Measurements from ENCODE around the gene EMD. TPM values are rescaled to one million over a fixed set of nuclear protein-coding genes. Genes with fewer than 3 reads are reported as not detected.

The EMD gene
- total and polyA plus RNA-seq, 4 donors = 14.1 to 88.1 (median 52.0) TPM

DNA sequence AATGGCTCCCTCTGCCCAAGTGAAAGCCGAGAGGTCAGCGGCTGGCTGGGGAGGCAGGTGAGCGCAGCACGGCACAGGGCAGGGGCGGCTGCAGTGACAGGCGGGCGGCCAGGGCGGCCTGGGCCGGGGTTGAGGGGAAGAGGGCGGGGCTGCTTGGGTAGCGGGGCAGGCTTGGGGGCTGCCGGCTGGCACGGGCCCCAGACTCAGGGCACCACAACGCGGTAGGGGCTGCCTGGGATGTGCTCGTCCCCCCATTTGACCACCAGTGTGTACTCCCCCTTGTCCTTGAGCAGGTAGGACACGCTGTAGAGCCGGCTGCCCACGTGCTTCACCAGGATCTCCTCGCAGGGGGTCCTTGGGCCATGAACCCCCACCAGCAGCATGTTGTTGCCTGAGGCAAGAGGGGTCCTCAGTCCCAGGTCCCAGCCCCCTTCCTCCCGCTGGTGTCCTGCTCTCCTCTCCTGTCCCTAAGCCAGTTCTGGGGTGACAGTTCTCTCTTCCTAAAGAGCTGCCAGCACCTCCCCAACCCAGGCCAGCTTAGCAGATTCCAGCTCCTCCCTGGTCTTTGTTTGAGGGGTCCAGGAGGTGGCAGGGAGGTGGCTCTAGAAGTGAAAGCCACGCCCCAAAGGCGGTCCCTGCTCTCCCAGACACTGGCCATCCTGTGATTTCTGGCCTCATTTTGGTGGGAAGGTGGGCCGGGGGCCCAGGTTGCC is 30.3 kb upstream of the EMD start:
- Histone ChIP-seq H3K27me3 (ENCODE audit: control insufficient read depth, insufficient read depth, low read length) (no peaks in the 10 kb centered on the region), H3K4me3 (ENCODE audit: low read depth, low read length) (no peak overlapping the region), H3K36me3 (ENCODE audit: control insufficient read depth, insufficient read depth, low read length) (peaks cover 58% of the 10 kb centered on the region), H3K4me1 (ENCODE audit: control insufficient read depth, insufficient read depth, low read length) (no peaks in the 10 kb centered on the region), H3K27ac (ENCODE audit: low read depth, low read length) (no peak overlapping the region), H3K9me3 (ENCODE audit: control insufficient read depth, insufficient read depth, low read length) (no peaks in the 10 kb centered on the region)
- DNase-seq (ENCODE audit: low read depth in 4 of 6, low spot score in 6 of 6) = no peak
- 84% methylated on average over 22 of the region's 24 CpGs for WGBS (ENCODE audit: insufficient coverage)

DNA sequence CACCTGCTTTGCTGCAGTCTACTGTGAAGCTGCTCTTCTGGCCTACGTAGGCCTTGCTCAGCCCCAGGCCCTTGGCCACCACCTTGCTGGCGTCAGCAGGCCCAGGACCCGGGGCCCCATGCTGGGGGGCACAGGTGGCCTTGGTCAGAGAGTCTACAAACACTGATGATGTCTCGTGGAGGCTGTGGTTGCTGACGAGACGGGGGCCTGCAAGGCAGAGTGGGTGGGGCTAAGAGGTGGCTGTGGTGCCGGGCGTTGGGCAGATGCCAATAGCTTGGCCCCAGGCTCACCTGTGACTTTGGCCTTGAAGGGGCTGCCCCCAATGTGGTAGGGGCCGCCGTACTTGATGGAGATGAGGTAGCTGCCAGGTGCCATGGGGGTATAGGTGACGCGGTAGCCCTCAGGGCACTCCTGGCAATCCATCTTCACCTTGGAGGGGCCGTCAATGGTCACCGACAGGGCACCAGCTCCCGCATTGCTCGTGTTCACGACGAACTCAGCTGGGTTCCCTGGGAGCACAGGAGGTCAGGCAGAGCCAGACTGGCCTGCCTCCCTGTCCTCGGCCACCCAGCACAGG is 29.6 kb upstream of the EMD start:
- no peaks in the 10 kb centered on the region for H3K9me3 ChIP-seq (ENCODE audit: control insufficient read depth, insufficient read depth, low read length)
- 86% methylated on average over 19 of the region's 19 CpGs for WGBS (ENCODE audit: insufficient coverage)
- H3K4me1 ChIP-seq (ENCODE audit: control insufficient read depth, insufficient read depth, low read length) = no peaks in the 10 kb centered on the region
- no peak overlapping the region for H3K4me3 ChIP-seq (ENCODE audit: low read depth, low read length)
- no peaks in the 10 kb centered on the region for H3K27me3 ChIP-seq (ENCODE audit: control insufficient read depth, insufficient read depth, low read length)
- DNase-seq (ENCODE audit: low read depth in 4 of 6, low spot score in 6 of 6) = no peak
- peaks cover 65% of the 10 kb centered on the region for H3K36me3 ChIP-seq (ENCODE audit: control insufficient read depth, insufficient read depth, low read length)
- no peak overlapping the region for H3K27ac ChIP-seq (ENCODE audit: low read depth, low read length)

DNA sequence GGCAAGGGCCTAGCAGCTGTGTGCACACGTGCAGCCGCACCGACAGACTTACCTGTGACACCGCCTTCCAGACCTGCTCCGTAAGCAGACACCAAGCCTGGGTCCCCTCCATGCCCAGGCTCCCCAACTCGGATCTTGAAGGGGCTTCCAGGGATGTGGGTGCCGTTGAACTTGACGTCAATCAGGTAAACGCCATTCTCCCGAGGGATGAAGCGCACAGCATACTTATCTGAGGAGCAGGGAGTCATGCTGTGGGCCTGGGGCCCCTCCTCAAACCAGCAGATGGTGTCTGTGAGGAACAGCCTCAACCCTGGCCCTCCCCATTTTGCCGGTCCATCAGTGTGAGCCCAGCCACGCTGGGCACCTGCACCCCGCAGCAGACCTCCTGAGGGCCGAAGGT is 29.1 kb upstream of the EMD start:
- H3K4me1 ChIP-seq (ENCODE audit: control insufficient read depth, insufficient read depth, low read length) = peaks cover under 1% of the 10 kb centered on the region
- DNase-seq (ENCODE audit: low read depth in 4 of 6, low spot score in 6 of 6) = no peak
- H3K4me3 ChIP-seq (ENCODE audit: low read depth, low read length) = no peak overlapping the region
- no peaks in the 10 kb centered on the region for H3K9me3 ChIP-seq (ENCODE audit: control insufficient read depth, insufficient read depth, low read length)
- no peak overlapping the region for H3K27ac ChIP-seq (ENCODE audit: low read depth, low read length)
- no peaks in the 10 kb centered on the region for H3K27me3 ChIP-seq (ENCODE audit: control insufficient read depth, insufficient read depth, low read length)
- 83% methylated on average over 15 of the region's 15 CpGs for WGBS (ENCODE audit: insufficient coverage)
- peaks cover 70% of the 10 kb centered on the region for H3K36me3 ChIP-seq (ENCODE audit: control insufficient read depth, insufficient read depth, low read length)

DNA sequence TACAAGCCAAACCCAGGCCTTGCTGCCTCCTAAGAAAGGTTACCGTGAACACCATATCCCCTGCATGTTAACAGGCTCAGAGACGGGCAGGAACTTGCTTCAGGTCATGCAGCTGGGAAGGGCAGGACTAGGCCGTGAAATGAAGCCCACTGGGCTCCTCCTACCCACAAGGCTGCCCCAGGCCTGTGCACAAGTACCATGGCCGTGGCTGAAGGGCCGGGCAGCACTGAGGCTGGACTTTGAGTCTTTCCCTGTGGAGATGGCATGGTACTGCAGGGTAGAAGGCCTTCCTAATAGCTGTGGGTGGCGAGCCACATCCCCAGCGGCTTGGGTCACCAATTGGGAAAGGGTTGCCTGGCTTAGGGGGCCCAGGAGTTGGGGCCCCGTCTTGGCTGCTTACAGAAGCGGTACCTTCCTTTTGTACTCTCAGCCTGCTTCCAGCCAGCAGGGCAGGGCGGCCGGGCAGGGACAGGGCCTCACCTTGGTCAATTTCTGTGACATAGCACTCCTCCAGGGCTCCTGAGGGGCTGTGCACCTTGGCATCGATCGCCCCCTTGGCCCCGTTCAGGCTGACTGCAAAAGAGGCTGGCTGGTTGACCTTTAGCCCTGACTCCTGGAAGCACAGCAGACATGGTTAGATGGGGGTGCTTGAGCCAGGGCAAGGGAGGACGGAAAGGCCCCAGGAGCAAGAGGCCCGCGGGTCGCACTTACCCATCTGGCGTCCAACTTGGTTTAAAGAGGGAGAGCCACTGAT is 28.5 kb upstream of the EMD start:
- H3K36me3 ChIP-seq (ENCODE audit: control insufficient read depth, insufficient read depth, low read length) = peaks cover 76% of the 10 kb centered on the region
- no peaks in the 10 kb centered on the region for H3K27me3 ChIP-seq (ENCODE audit: control insufficient read depth, insufficient read depth, low read length)
- peaks cover 4% of the 10 kb centered on the region for H3K4me1 ChIP-seq (ENCODE audit: control insufficient read depth, insufficient read depth, low read length)
- no peak overlapping the region for H3K27ac ChIP-seq (ENCODE audit: low read depth, low read length)
- H3K9me3 ChIP-seq (ENCODE audit: control insufficient read depth, insufficient read depth, low read length) = no peaks in the 10 kb centered on the region
- 83% methylated on average over 17 of the region's 19 CpGs for WGBS (ENCODE audit: insufficient coverage)
- no peak for DNase-seq (ENCODE audit: low read depth in 4 of 6, low spot score in 6 of 6)
- no peak overlapping the region for H3K4me3 ChIP-seq (ENCODE audit: low read depth, low read length)

DNA sequence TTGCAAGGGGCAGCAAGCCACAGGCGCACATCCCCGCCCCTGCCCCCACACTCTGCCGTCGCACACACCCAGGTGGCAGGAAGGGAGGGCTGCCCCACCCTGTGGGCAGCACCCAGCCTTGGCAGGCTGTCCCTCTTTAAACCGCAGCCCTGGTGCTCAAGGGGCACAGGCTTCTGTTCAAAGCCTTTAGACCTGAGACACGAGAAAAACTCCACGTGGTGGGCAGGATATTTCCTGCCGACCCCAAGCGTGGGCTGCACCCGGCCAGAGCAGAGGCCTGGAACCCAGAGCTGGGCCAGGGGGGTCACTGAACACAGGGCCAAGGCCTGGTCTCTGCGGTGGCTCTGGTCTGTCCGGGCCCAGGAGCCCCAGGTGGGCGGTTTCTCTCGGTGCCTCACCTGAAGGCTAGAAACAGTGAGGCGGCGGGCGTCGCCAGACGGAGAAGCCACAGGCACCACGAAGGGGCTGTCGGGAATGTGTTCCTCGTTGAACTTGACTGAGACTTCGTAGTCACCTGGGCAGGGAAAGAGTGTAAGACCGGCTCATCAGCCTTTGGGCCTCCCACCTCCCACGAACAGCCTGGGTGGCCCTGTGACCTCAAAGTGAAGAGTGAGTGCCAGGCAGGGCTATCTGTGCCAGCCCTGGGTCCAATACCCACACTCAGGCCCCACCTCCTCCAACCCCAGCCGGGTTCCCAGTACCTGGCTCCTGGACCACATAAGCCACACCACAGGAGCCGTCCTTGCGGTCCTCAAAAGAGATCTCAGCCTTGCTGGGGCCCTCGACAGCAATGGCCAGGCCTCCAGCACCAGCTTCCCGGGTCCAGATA is 27.7 kb upstream of the EMD start:
- H3K27me3 ChIP-seq (ENCODE audit: control insufficient read depth, insufficient read depth, low read length) = no peaks in the 10 kb centered on the region
- H3K4me3 ChIP-seq (ENCODE audit: low read depth, low read length) = no peak overlapping the region
- DNase-seq (ENCODE audit: low read depth in 4 of 6, low spot score in 6 of 6) = no peak
- peaks cover 84% of the 10 kb centered on the region for H3K36me3 ChIP-seq (ENCODE audit: control insufficient read depth, insufficient read depth, low read length)
- no peak overlapping the region for H3K27ac ChIP-seq (ENCODE audit: low read depth, low read length)
- 84% methylated on average over 30 of the region's 30 CpGs for WGBS (ENCODE audit: insufficient coverage)
- peaks cover 10% of the 10 kb centered on the region for H3K4me1 ChIP-seq (ENCODE audit: control insufficient read depth, insufficient read depth, low read length)
- no peaks in the 10 kb centered on the region for H3K9me3 ChIP-seq (ENCODE audit: control insufficient read depth, insufficient read depth, low read length)

DNA sequence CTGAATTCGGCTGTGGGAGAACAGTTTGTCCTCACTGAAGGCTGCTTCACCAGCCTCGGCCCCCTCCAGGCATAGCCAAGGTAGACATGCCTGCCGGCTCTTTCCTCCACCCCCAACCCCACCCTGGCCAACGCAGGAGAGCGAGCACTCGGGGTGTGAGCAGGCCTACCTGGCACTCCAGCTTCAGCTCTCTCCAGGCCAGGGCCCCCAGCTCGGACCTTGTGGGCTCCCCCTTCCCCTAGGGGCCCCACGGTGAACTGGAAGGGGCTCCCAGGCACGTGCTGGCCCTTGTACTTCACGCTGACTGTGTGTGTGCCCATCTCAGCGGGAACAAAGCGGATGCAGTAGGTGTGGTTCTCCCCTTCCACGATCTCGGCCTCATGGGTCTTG is 27.1 kb upstream of the EMD start:
- Histone ChIP-seq H3K27ac (ENCODE audit: low read depth, low read length) (no peak overlapping the region), H3K9me3 (ENCODE audit: control insufficient read depth, insufficient read depth, low read length) (no peaks in the 10 kb centered on the region), H3K36me3 (ENCODE audit: control insufficient read depth, insufficient read depth, low read length) (peaks cover 90% of the 10 kb centered on the region), H3K4me1 (ENCODE audit: control insufficient read depth, insufficient read depth, low read length) (peaks cover 16% of the 10 kb centered on the region), H3K4me3 (ENCODE audit: low read depth, low read length) (no peak overlapping the region), H3K27me3 (ENCODE audit: control insufficient read depth, insufficient read depth, low read length) (no peaks in the 10 kb centered on the region)
- WGBS (ENCODE audit: insufficient coverage) = 88% methylated on average over 14 of the region's 14 CpGs
- no peak for DNase-seq (ENCODE audit: low read depth in 4 of 6, low spot score in 6 of 6)

DNA sequence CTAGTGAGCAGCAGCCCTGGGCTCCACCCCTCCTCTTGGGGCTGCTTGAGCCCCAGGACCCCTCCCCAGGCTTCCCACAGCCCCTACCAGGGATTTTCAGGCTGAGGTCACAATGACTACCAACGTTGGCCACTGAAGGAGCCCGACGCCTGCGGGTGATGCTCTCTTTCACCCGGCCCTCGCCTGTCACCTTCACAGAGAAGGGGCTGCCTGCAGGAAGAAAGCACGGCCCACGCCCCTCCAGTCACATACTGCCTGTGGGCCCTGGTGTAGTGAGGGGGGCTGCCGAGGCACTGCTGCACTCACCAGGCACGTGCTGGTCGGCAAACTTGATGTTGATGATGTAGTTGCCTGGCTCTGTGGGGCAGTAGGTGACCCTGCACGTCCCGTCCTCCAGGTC is 26.6 kb upstream of the EMD start:
- DNase-seq (ENCODE audit: low read depth in 4 of 6, low spot score in 6 of 6) = no peak
- H3K4me1 ChIP-seq (ENCODE audit: control insufficient read depth, insufficient read depth, low read length) = peaks cover 19% of the 10 kb centered on the region
- no peaks in the 10 kb centered on the region for H3K27me3 ChIP-seq (ENCODE audit: control insufficient read depth, insufficient read depth, low read length)
- H3K4me3 ChIP-seq (ENCODE audit: low read depth, low read length) = no peak overlapping the region
- H3K36me3 ChIP-seq (ENCODE audit: control insufficient read depth, insufficient read depth, low read length) = peaks cover 95% of the 10 kb centered on the region
- no peaks in the 10 kb centered on the region for H3K9me3 ChIP-seq (ENCODE audit: control insufficient read depth, insufficient read depth, low read length)
- no peak overlapping the region for H3K27ac ChIP-seq (ENCODE audit: low read depth, low read length)
- 88% methylated on average over 13 of the region's 13 CpGs for WGBS (ENCODE audit: insufficient coverage)

DNA sequence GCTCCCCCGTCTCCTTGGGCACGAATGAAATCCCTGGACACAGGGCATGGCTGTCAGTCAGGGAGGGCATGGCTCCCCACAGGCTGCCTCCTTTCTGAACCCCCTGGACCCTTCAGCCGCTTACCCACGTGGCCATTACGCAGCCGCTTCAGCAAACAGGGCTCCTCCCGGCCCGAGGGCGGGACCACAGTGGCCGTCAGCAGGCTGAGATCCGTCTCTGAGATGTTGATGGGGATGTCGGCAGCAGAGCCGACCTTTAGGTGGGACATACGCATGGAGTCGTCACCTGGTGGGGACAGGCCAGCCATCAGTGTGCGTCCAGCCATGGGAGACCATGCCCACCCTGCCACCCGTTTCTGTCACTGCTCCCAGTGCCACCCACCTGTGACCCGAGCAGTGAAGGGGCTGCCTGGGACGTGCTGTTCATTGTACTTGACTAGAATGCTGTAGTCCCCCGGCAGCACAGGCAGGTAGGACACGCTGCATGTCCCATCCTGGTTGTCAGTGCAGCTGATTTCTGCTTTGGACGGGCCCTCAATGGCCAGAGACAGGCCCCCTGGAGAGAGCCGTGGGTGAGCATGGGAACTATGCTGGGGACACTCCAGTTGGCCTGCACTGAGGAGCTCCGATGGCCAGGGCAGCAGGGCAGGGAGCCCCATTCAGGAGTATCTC is 25.8 kb upstream of the EMD start:
- Histone ChIP-seq H3K27me3 (ENCODE audit: control insufficient read depth, insufficient read depth, low read length) (no peaks in the 10 kb centered on the region), H3K4me1 (ENCODE audit: control insufficient read depth, insufficient read depth, low read length) (peaks cover 19% of the 10 kb centered on the region), H3K4me3 (ENCODE audit: low read depth, low read length) (no peak overlapping the region), H3K36me3 (ENCODE audit: control insufficient read depth, insufficient read depth, low read length) (peaks cover 100% of the 10 kb centered on the region), H3K27ac (ENCODE audit: low read depth, low read length) (no peak overlapping the region), H3K9me3 (ENCODE audit: control insufficient read depth, insufficient read depth, low read length) (no peaks in the 10 kb centered on the region)
- WGBS (ENCODE audit: insufficient coverage) = 87% methylated on average over 24 of the region's 24 CpGs
- no peak for DNase-seq (ENCODE audit: low read depth in 4 of 6, low spot score in 6 of 6)

DNA sequence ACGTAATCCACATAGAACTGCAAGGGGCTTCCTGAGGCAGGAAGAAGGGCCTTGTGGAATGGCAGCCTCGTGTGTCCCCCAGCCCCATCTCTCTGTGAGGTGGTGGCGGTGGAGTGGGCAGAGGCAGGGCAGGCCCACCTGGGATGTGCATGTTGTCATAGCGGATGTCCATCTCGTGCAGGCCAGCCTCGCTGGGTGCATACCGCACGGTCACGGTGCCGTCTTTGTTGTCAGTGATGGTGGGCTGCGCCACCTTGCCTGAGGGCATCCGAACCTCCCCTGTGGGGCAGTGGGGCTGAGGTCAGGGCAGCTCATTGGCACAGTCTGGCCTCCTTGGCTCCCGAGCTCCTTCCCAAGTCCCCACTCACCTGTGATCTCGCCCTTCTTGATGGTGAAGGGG is 25.1 kb upstream of the EMD start:
- peaks cover 19% of the 10 kb centered on the region for H3K4me1 ChIP-seq (ENCODE audit: control insufficient read depth, insufficient read depth, low read length)
- H3K27ac ChIP-seq (ENCODE audit: low read depth, low read length) = no peak overlapping the region
- no peak for DNase-seq (ENCODE audit: low read depth in 4 of 6, low spot score in 6 of 6)
- WGBS (ENCODE audit: insufficient coverage) = 88% methylated on average over 13 of the region's 14 CpGs
- H3K36me3 ChIP-seq (ENCODE audit: control insufficient read depth, insufficient read depth, low read length) = peaks cover 100% of the 10 kb centered on the region
- H3K4me3 ChIP-seq (ENCODE audit: low read depth, low read length) = no peak overlapping the region
- H3K27me3 ChIP-seq (ENCODE audit: control insufficient read depth, insufficient read depth, low read length) = no peaks in the 10 kb centered on the region
- no peaks in the 10 kb centered on the region for H3K9me3 ChIP-seq (ENCODE audit: control insufficient read depth, insufficient read depth, low read length)
